ENCODE measurements around the gene FILIP1L. TPM values are rescaled to one million over a fixed set of nuclear protein-coding genes. Genes with fewer than 3 reads are reported as not detected.

The FILIP1L gene
- total RNA-seq, 1 experiment from 2014 or later: 0.17 TPM

- no peak for TF ChIP-seq JUND (IDR thresholded peaks at IDR 0.05)
- TF ChIP-seq ZFX (IDR thresholded peaks at IDR 0.05): no peak
- TF ChIP-seq POLR2AphosphoS5 (IDR thresholded peaks at IDR 0.05; ENCODE audit: low read depth, low read length): no peak
- no peak for TF ChIP-seq SIN3A (IDR thresholded peaks at IDR 0.05; ENCODE audit: low read depth)
- no peak for TF ChIP-seq EGR1 (IDR thresholded peaks at IDR 0.05; ENCODE audit: low read depth)
- TF ChIP-seq ELF1 (IDR thresholded peaks at IDR 0.05; ENCODE audit: borderline replicate concordance, low read depth): no peak
- no peak for TF ChIP-seq YY1 (IDR thresholded peaks at IDR 0.05; ENCODE audit: extremely low read depth, insufficient replicate concordance, low read depth, low read length)
- no peak for TF ChIP-seq CTCF (IDR thresholded peaks at IDR 0.05 in 2 of 3, conservative IDR thresholded peaks at IDR 0.05 in 1 of 3; ENCODE audit: borderline replicate concordance in 1 of 3, insufficient read depth in 1 of 3, low read depth in 2 of 3, low read length in 2 of 3)
- TF ChIP-seq POLR2A (IDR thresholded peaks at IDR 0.05; ENCODE audit: borderline replicate concordance, extremely low read depth, insufficient read depth, insufficient read length): no peak
- no peak for TF ChIP-seq RAD21 (IDR thresholded peaks at IDR 0.05; ENCODE audit: low read depth)
- TF ChIP-seq ZBTB33 (IDR thresholded peaks at IDR 0.05; ENCODE audit: extremely low read depth, insufficient replicate concordance, low read length): no peak
- TF ChIP-seq TCF7L2 (IDR thresholded peaks at IDR 0.05; ENCODE audit: borderline replicate concordance, extremely low read depth, insufficient read depth, insufficient read length): no peak
- no peak for TF ChIP-seq MAX (IDR thresholded peaks at IDR 0.05)
- no peak for TF ChIP-seq SRF (IDR thresholded peaks at IDR 0.05; ENCODE audit: low read depth)
- TF ChIP-seq REST (IDR thresholded peaks at IDR 0.05; ENCODE audit: low read depth): no peak
- no peak for TF ChIP-seq EZH2phosphoT487 (IDR thresholded peaks at IDR 0.05; ENCODE audit: borderline replicate concordance)
- no peak for TF ChIP-seq ATF3 (IDR thresholded peaks at IDR 0.05)
- H3K9me2 ChIP-seq (ENCODE audit: insufficient read depth): no peaks in the 10 kb centered on the region
- no peak overlapping the region for H2AFZ ChIP-seq (ENCODE audit: low read depth, low read length, poor library complexity, severe bottlenecking)
- H3K9me3 ChIP-seq (ENCODE audit: control insufficient read depth in 1 of 2, insufficient read depth in 1 of 2, low read depth in 1 of 2, low read length in 2 of 2): no peaks in the 10 kb centered on the region
- POLR2A ChIA-PET: no interaction called here
- no peaks in the 10 kb centered on the region for H3K4me1 ChIP-seq (ENCODE audit: control insufficient read depth in 1 of 2, insufficient read depth in 2 of 2, low read length in 2 of 2)
- no peaks in the 10 kb centered on the region for H3K36me3 ChIP-seq (ENCODE audit: control insufficient read depth in 1 of 2, insufficient read depth in 2 of 2, low read length in 2 of 2)
- no peaks in the 10 kb centered on the region; the same call in 1 of the 2 replicates for H4K20me1 ChIP-seq (ENCODE audit: insufficient read depth)
- intact Hi-C loops (cut with micrococcal nuclease): no loop called here
- no peak overlapping the region for H3K27ac ChIP-seq (ENCODE audit: low read depth, low read length)
- CTCF ChIA-PET: no interaction called here
- H3K27me3 ChIP-seq (ENCODE audit: insufficient read depth, low read length): no peaks in the 10 kb centered on the region
- no peak for ATAC-seq
- RAD21 ChIA-PET (ENCODE audit: low non-redundant PET in 1 of 2, low total read pairs in 2 of 2, uncharacterized antibody in 2 of 2, unreplicated experiment in 2 of 2): no interaction called here
- H3K4me3 ChIP-seq (replicated peaks in 1 of 2; ENCODE audit: low read depth in 1 of 2, low read length in 2 of 2): no peak overlapping the region
- BruUV-seq (replicated peaks): no TSS peak
- DNase-seq (ENCODE audit: low read depth, low spot score): no peak
- H3K9ac ChIP-seq (ENCODE audit: low read length): no peak overlapping the region
- H3K4me2 ChIP-seq (ENCODE audit: low read length): no peak overlapping the region
- H3K79me2 ChIP-seq (ENCODE audit: insufficient read depth, low read length): no peaks in the 10 kb centered on the region
Measured at GRCh38 chr3:99952306-99952705, 162.0 kb downstream of the FILIP1L start.

Measured in HCT116 (cell line).